Right atrium auricular region (tissue), 2 donors: ENCODE measurements around the gene ALDH7A1. TPM values are rescaled to one million over a fixed set of nuclear protein-coding genes. Genes with fewer than 3 reads are reported as not detected.
"Not testable (repeated sequence)": the region's sequence is repeated elsewhere in the genome, so short reads cannot be mapped to it uniquely, and the experiment has no call there.

Source experiments
- DNase-seq: peaks from one replicate; pipeline ENCODE4 v3.0.0-alpha.2; 2019; ENCODE audit warnings: low spot score
- H3K27ac ChIP-seq, 2 donors: fragments of 200-600 bp; sonication (generic); 1 replicate in 1 of 2; 2 replicates in 1 of 2; pipeline ENCODE4 v1.5.1; 2016 to 2019
- H3K27me3 ChIP-seq, 2 donors: fragments of 200-600 bp; sonication (generic); one replicate each; pipeline versions ENCODE4 v1.5.1 to v1.6.0; 2017 to 2019
- H3K36me3 ChIP-seq: fragments of 200-600 bp; sonication (generic); one replicate; pipeline ENCODE4 v1.5.1; 2016
- H3K4me1 ChIP-seq, 2 donors: fragments of 200-600 bp; sonication (generic); one replicate each; pipeline versions ENCODE4 v1.5.1 to v1.6.0; 2017 to 2019
- H3K4me3 ChIP-seq, 2 donors: fragments of 200-600 bp; sonication (generic); 1 replicate in 1 of 2; 2 replicates in 1 of 2; pipeline ENCODE4 v1.5.1; 2017 to 2019; ENCODE audit warnings: mild to moderate bottlenecking in 1 of 2, moderate library complexity in 1 of 2
- H3K9me3 ChIP-seq, 2 donors: fragments of 200-600 bp; sonication (generic); one replicate each; pipeline ENCODE4 v1.5.1; 2019
- total RNA-seq, 2 donors: library from RNA; depleted of rRNA; stranded (reverse); fragments of >200 nt; gene quantifications; one replicate each; pipeline ENCODE4 v1.1.0, GENCODE V29; 2016
- TF ChIP-seq, protein P1 (sequence below), 2 donors: fragments of 200-600 bp; sonication (generic); IDR thresholded peaks; one replicate each; pipeline ENCODE4 v1.5.1; 2019; ENCODE audit warnings: antibody characterized with exemption in 2 of 2

ALDH7A1 gene
- total RNA-seq, 2 donors from 2014 or later = 9.6 to 13.9 TPM

DNA sequence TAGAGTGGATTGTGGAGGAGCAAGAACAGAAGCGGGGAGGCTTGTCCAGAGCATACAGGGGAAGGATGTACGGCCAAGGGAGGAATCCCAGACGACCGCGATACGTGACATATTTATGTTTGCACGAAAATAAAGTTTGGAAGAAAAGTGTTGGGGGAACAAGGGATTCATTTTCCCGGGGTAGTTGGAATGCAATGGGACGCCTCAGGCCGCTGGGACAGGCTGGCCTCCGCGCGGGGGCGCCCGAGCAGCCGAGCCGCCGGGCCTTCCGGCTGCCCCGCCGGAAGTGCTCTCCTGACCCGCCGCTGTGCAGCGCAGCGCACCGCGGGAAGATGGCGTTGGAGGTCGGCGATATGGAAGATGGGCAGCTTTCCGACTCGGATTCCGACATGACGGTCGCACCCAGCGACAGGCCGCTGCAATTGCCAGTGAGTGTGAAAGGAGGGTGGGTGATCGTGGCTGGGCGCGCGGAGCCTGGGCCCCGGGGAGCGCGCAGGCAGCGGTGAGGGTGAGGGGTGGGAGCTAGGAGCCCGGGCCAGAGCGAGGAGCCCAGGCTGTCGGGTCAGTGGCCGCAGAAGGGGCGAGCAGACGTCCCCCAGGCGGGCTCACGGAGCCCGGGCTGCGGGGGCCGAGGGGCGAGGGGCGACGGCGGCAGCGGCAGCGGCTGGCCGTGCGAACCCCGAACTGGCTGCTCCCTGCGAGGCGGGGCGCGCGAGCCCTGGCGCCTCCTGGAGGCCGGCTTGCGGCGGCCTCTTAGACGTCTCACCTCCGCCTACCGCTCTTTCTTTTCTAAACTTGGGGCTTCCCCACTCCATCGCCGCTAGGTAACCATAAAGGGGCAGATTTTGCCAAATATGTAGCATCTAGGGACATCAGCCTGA is 5.9 kb upstream of the ALDH7A1 start, which contains the start of gene PHAX:
PHAX (plus strand) TSS at position 317 of the 881 bp plus-strand sequence; CDS start at position 333, 16 bp downstream.
- H3K27me3 ChIP-seq = no peaks in the 10 kb centered on the region
- TF ChIP-seq, protein P1, sequence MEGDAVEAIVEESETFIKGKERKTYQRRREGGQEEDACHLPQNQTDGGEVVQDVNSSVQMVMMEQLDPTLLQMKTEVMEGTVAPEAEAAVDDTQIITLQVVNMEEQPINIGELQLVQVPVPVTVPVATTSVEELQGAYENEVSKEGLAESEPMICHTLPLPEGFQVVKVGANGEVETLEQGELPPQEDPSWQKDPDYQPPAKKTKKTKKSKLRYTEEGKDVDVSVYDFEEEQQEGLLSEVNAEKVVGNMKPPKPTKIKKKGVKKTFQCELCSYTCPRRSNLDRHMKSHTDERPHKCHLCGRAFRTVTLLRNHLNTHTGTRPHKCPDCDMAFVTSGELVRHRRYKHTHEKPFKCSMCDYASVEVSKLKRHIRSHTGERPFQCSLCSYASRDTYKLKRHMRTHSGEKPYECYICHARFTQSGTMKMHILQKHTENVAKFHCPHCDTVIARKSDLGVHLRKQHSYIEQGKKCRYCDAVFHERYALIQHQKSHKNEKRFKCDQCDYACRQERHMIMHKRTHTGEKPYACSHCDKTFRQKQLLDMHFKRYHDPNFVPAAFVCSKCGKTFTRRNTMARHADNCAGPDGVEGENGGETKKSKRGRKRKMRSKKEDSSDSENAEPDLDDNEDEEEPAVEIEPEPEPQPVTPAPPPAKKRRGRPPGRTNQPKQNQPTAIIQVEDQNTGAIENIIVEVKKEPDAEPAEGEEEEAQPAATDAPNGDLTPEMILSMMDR (IDR thresholded peaks at IDR 0.05) = peak; percentile 28 to 74
- H3K9me3 ChIP-seq = no peaks in the 10 kb centered on the region
- H3K4me1 ChIP-seq = peaks cover 0 to 28% of the 10 kb centered on the region in 2 donors
- H3K27ac ChIP-seq = peak within 1 kb of the TSS; percentile 89
- H3K4me3 ChIP-seq = peak within 1 kb of the TSS; percentile 92 to 94
- DNase-seq = peak; percentile 66
- H3K36me3 ChIP-seq = peaks cover 8% of the 10 kb centered on the region

DNA sequence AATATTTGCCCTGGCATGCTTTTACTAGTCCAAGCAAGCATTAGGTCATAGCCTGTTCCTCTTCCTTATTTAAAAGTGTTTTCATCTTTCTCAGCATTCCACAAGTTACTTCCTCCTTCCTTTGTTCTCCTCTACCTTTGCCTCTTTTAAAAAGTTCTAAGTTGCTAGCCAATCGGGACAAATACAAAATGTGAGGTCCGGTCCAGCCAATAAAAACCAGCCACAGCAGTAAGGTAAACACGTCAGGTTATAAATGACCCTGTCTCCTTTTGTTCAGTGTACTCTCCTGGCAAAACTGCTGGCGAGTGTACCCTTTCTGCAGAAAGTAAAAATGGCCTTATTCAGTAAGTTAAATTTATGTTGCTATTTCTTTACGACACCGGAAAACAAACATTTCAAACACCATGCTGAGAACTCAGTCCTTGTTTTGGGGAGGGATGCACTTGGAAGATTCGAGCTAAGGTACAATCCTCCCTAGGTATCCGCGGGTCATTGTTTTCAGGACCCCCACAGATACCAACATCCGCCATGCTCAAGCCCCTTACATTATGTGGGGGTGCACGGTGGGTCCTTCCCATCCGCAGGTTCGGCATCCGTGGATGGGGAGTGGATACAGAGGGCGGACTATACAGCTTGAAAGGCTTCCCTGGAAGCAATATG is 5.1 kb upstream of the ALDH7A1 start:
- not testable (repeated sequence) for H3K36me3 ChIP-seq, DNase-seq
- H3K4me3 ChIP-seq = peak overlapping the region in 1 of 2 donors; percentile 92

DNA sequence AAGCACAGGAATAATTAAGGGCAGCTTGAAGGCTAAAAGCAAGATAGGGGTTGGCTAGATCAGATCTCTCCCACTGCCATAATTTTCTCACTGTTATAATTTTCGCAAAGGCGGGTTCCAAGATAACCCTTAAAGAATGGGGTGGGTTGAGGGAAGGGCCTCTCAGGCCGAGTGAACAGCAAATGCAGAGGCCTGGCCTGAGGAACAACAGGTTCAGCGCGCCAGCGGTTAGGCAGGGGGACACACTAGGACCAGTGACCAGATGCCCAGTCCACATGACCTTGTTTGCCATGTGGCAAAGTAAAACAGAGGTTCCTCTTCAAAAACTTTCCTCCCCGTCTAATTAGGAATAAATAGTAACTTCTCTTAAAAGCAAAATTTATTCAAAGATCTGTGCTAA is 4.5 kb upstream of the ALDH7A1 start:
- no peak overlapping the region for H3K4me3 ChIP-seq
- no peaks in the 10 kb centered on the region for H3K27me3 ChIP-seq
- no peaks in the 10 kb centered on the region for H3K9me3 ChIP-seq
- TF ChIP-seq, protein P1 (IDR thresholded peaks at IDR 0.05) = no peak
- peak overlapping the region in 1 of 2 donors; percentile 6 for H3K27ac ChIP-seq
- DNase-seq = no peak
- H3K4me1 ChIP-seq = peaks cover 0 to 18% of the 10 kb centered on the region in 2 donors
- H3K36me3 ChIP-seq = peaks cover 8% of the 10 kb centered on the region

More for the DNA sequence above, 5.1 kb upstream of the ALDH7A1 start:
- H3K27me3 ChIP-seq, H3K9me3 ChIP-seq: not testable (repeated sequence)
- H3K4me1 ChIP-seq = peaks cover 0 to 22% of the 10 kb centered on the region in 2 donors
- H3K27ac ChIP-seq = peak overlapping the region; percentile 89

DNA sequence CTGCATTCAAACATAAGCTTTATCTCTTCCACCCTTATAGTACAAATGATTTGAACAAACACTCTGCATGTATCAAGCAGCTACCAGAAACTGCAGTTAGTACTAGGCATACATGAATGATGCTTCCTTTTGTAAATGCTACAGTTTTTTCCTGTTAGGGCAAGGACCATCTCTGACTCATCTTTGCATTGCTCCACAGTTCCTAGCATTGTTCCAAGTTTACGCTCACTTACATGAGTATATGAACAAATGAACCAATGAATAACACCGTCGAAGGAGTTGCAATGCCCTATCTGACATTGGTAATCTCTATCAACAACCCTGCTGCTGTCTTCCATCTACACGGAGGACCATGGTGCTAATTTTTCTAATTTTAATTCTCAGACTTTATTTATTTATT is 2.1 kb upstream of the ALDH7A1 start:
- no peak for DNase-seq
- peaks cover 4% of the 10 kb centered on the region for H3K36me3 ChIP-seq
- no peak overlapping the region for H3K4me3 ChIP-seq
- H3K9me3 ChIP-seq = no peaks in the 10 kb centered on the region
- H3K27ac ChIP-seq = no peak overlapping the region
- TF ChIP-seq, protein P1 (IDR thresholded peaks at IDR 0.05) = no peak
- no peaks in the 10 kb centered on the region for H3K27me3 ChIP-seq
- H3K4me1 ChIP-seq = peaks cover 0 to 27% of the 10 kb centered on the region in 2 donors

DNA sequence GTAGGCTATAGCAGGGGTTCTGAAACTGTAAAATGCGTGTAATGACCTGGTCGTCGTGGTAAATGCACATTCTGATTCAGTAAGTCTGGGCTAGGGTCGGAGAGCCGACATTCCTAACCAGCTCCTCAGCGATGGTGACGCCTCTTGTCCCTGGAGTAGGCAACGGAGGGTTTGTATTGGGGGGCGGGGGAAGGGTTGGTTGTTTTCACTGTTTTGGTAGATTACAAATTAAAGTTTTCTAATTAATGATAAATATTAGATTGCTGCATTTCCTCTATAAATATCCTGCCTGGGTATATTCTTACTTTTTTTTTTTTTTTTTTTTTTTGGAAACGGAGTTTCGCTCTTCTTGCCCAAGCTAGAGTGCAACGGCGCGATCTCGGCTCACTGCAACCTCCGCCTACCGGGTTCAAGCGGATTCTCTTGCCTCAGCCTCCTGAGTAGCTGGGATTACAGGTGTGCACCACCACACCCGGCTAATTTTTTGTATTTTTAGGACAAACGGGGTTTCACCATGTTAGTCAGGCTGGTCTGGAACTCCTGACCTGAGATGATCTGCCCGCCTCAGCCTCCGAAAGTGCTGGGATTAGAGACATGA is 566 bp upstream of the ALDH7A1 start:
- peak overlapping the region; percentile 60 to 75 for H3K27ac ChIP-seq
- peaks cover 6% of the 10 kb centered on the region for H3K36me3 ChIP-seq
- H3K27me3 ChIP-seq = no peaks in the 10 kb centered on the region
- TF ChIP-seq, protein P1 (IDR thresholded peaks at IDR 0.05) = no peak
- peaks cover 0 to 19% of the 10 kb centered on the region in 2 donors for H3K4me1 ChIP-seq
- H3K9me3 ChIP-seq = no peaks in the 10 kb centered on the region
- H3K4me3 ChIP-seq = peak overlapping the region; percentile 41 to 68
- no peak for DNase-seq

DNA sequence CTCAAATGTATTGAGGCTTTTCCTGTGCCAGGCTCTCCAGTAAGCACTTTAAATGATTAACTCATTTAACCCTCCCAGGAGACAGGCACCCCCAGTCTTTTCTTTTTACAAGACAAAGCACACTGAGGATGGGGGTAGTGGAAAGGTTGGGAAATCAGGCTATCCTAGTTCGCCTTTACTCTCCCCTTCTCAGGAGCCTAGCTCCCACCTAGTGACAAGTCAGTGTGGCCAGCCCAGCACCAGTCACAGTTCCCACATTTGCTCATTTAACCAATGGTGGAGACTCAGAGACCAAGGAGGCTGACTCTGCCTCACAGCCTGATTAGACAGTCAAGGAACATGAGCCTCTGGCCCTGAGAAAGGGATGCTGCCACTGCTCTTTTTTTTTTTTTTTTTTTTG is 3.5 kb downstream of the ALDH7A1 start:
- Histone ChIP-seq H3K27me3 (no peaks in the 10 kb centered on the region), H3K36me3 (peaks cover 6% of the 10 kb centered on the region), H3K9me3 (no peaks in the 10 kb centered on the region), H3K27ac (no peak overlapping the region), H3K4me3 (no peak overlapping the region), H3K4me1 (peaks cover 0 to 14% of the 10 kb centered on the region in 2 donors)
- TF ChIP-seq, protein P1 (IDR thresholded peaks at IDR 0.05) = no peak
- DNase-seq = no peak
